ENCODE data around the gene ATN1. TPM values are rescaled to one million over a fixed set of nuclear protein-coding genes. Genes with fewer than 3 reads are reported as not detected.
"Not testable (repeated sequence)": the region's sequence is repeated elsewhere in the genome, so short reads cannot be mapped to it uniquely, and the experiment has no call there.

The ATN1 gene, protein sequence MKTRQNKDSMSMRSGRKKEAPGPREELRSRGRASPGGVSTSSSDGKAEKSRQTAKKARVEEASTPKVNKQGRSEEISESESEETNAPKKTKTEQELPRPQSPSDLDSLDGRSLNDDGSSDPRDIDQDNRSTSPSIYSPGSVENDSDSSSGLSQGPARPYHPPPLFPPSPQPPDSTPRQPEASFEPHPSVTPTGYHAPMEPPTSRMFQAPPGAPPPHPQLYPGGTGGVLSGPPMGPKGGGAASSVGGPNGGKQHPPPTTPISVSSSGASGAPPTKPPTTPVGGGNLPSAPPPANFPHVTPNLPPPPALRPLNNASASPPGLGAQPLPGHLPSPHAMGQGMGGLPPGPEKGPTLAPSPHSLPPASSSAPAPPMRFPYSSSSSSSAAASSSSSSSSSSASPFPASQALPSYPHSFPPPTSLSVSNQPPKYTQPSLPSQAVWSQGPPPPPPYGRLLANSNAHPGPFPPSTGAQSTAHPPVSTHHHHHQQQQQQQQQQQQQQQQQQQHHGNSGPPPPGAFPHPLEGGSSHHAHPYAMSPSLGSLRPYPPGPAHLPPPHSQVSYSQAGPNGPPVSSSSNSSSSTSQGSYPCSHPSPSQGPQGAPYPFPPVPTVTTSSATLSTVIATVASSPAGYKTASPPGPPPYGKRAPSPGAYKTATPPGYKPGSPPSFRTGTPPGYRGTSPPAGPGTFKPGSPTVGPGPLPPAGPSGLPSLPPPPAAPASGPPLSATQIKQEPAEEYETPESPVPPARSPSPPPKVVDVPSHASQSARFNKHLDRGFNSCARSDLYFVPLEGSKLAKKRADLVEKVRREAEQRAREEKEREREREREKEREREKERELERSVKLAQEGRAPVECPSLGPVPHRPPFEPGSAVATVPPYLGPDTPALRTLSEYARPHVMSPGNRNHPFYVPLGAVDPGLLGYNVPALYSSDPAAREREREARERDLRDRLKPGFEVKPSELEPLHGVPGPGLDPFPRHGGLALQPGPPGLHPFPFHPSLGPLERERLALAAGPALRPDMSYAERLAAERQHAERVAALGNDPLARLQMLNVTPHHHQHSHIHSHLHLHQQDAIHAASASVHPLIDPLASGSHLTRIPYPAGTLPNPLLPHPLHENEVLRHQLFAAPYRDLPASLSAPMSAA (N-terminal part only)
- 149 TPM for total RNA-seq
- long read RNA-seq, partial matches to known transcripts: 62 of 74 reads
- long read RNA-seq, other reads (novel, unspliced or antisense): 11 of 74 reads

DNA sequence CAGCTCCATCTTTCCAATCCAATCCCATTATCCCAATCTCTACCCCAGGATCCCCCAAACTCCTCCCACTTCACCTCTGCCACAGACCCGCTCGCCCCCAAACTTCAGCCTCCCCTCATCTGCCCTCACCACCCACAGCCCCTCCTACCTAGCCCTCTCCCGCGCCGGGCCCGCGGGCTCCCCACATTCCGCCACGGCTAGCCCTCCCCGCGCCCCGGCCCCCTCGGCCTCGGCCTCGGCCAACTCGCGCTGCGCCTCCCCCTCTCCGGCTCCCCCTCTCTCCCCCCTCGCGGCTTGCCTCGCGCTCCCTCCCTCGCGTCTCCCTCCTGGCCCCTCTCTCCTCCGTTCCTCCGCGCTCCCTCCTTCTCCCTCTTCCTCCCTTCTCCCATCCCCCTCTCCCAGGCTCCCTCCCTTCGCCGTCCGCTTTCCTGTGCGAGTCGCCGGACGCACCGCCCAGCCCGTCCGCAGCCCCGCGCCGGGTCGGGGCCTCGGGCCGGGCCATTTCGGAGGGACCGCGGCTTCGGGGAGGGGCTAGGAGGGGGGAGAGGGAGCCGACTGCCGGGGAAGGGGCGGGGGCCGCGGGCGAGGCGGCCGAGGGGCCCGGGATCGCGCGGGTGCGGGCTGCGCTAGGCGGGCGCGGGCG is at the start of gene ATN1:
Gene ATN1 (plus strand): TSS at position 581 of the 643 bp plus-strand sequence. CDS start 6,043 bp downstream, outside the sequence.
- intact Hi-C loops (cut with DNase I): no loop called here
- ATAC-seq (peak; percentile 68), DNase-seq (peak; percentile 90)
- TF ChIP-seq, protein P1, sequence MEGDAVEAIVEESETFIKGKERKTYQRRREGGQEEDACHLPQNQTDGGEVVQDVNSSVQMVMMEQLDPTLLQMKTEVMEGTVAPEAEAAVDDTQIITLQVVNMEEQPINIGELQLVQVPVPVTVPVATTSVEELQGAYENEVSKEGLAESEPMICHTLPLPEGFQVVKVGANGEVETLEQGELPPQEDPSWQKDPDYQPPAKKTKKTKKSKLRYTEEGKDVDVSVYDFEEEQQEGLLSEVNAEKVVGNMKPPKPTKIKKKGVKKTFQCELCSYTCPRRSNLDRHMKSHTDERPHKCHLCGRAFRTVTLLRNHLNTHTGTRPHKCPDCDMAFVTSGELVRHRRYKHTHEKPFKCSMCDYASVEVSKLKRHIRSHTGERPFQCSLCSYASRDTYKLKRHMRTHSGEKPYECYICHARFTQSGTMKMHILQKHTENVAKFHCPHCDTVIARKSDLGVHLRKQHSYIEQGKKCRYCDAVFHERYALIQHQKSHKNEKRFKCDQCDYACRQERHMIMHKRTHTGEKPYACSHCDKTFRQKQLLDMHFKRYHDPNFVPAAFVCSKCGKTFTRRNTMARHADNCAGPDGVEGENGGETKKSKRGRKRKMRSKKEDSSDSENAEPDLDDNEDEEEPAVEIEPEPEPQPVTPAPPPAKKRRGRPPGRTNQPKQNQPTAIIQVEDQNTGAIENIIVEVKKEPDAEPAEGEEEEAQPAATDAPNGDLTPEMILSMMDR (IDR thresholded peaks at IDR 0.05): no peak
- H3K36me3 ChIP-seq: no peaks in the 10 kb centered on the region
- peak within 1 kb of the TSS; percentile 84 for H3K4me3 ChIP-seq
- no peaks in the 10 kb centered on the region for H3K9me3 ChIP-seq
- H3K27me3 ChIP-seq: no peaks in the 10 kb centered on the region
- peaks cover 55% of the 10 kb centered on the region for H3K4me1 ChIP-seq
- peak within 1 kb of the TSS; percentile 92 for H3K27ac ChIP-seq

DNA sequence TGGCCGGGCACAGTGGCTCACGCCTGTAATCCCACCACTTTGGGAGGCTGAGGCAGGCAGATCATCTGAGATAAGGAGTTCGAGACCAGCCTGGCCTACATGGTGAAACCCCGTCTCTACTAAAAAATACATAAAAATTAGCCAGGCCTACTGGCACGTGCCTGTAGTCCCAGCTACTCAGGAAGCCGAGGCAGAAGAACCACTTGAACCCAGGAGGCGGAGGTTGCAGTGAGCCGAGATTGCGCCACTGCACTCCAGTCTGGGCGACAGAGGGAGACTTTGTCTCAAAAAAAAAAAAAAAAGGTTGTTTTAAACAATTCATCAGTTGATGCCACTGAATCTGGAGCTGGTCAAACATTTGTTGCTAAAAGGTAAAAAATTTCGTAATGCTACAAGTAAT is 47.9 kb upstream of the ATN1 start:
- ATAC-seq (peak; percentile 26), DNase-seq (peak; percentile 81)
- not testable (repeated sequence) for H3K4me1 ChIP-seq, H3K27me3 ChIP-seq, H3K4me3 ChIP-seq, H3K9me3 ChIP-seq
- intact Hi-C loops (cut with DNase I): loop anchor here (10.0 kb wide), 1 partner anchor 55 kb away; no protein-coding TSS in a partner anchor
- H3K36me3 ChIP-seq: peaks cover 21% of the 10 kb centered on the region
- peak overlapping the region; percentile 68 for H3K27ac ChIP-seq

GRCh38 chr12:6883252-6883651 is 44.5 kb upstream of the ATN1 start:
- Histone ChIP-seq H3K27ac (no peak overlapping the region), H3K4me3 (no peak overlapping the region), H3K9me3 (no peaks in the 10 kb centered on the region), H3K4me1 (peaks cover 8% of the 10 kb centered on the region), H3K36me3 (peaks cover 16% of the 10 kb centered on the region), H3K27me3 (no peaks in the 10 kb centered on the region)
- ATAC-seq (no peak), DNase-seq (no peak)
- TF ChIP-seq, protein P1 (IDR thresholded peaks at IDR 0.05): no peak
- intact Hi-C loops (cut with DNase I): no loop called here

- Histone ChIP-seq H3K9me3 (no peaks in the 10 kb centered on the region), H3K27me3 (no peaks in the 10 kb centered on the region), H3K36me3 (peaks cover 16% of the 10 kb centered on the region), H3K4me1 (peaks cover 8% of the 10 kb centered on the region), H3K27ac (no peak overlapping the region), H3K4me3 (no peak overlapping the region)
- DNase-seq (no peak), ATAC-seq (no peak)
- TF ChIP-seq, protein P1 (IDR thresholded peaks at IDR 0.05): no peak
- intact Hi-C loops (cut with DNase I): no loop called here
Observed at GRCh38 chr12:6883683-6884082, 44.1 kb upstream of the ATN1 start.

GRCh38 chr12:6884539-6884938 is 43.2 kb upstream of the ATN1 start:
- H3K36me3 ChIP-seq: peaks cover 16% of the 10 kb centered on the region
- H3K4me1 ChIP-seq: peaks cover 8% of the 10 kb centered on the region
- H3K9me3 ChIP-seq: no peaks in the 10 kb centered on the region
- ATAC-seq: no peak
- H3K27me3 ChIP-seq: no peaks in the 10 kb centered on the region
- H3K27ac ChIP-seq: no peak overlapping the region
- intact Hi-C loops (cut with DNase I): no loop called here
- DNase-seq: no peak
- TF ChIP-seq, protein P1 (IDR thresholded peaks at IDR 0.05): no peak
- no peak overlapping the region for H3K4me3 ChIP-seq

GRCh38 chr12:6886206-6886999 is 41.4 kb upstream of the ATN1 start:
- H3K27me3 ChIP-seq; H3K9me3 ChIP-seq; intact Hi-C loops (cut with DNase I); H3K4me1 ChIP-seq; DNase-seq; ATAC-seq; H3K4me3 ChIP-seq: not testable (repeated sequence)
- H3K27ac ChIP-seq: peak overlapping the region; percentile 67
- peaks cover 16% of the 10 kb centered on the region for H3K36me3 ChIP-seq
